T47D (cell line): Measurements from ENCODE around the gene PRKG1.
"Not testable (repeated sequence)": the region's sequence is repeated elsewhere in the genome, so short reads cannot be mapped to it uniquely, and the experiment has no call there.

Experiments used
- DNase-seq, 2 experiments: peaks; one replicate each; pipeline versions ENCODE4 v3.0.0 to v3.0.0-alpha.2; 2011 to 2012; ENCODE audit warnings: low read depth in 1 of 2, low spot score in 1 of 2
- JUND ChIP-seq: IDR thresholded peaks from 2 replicates; pipeline ENCODE4 v1.6.1; 2012; ENCODE audit warnings: low read depth
- in situ Hi-C: cut with HindIII; loops from 2 replicates; pipeline ENCODE4 v1.10.0; 2016; ENCODE audit warnings: low sequenced_read_pairs, low pct_unique_long_range_greater_than_20kb

The PRKG1 gene

DNA sequence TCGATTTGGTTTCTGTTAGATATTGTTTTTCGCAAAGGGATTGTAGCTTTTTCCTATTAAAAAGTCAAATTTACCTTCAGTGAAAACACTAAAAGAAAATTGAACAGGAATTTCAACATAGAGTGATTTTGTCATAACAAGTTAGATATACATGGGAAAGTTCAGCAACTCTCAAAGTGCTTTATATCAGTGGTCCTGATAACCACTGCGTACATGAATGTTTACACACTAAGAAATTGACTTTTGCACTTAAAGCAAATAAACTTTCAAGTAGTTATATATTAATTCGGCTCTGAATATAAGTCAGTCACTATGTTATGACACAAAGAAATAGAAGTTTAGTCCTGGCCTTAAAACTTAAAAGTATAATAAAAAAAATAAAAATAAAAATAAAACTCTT, 1138.5 kb downstream of the PRKG1 start:
- in situ Hi-C loops = no loop called here
- TF ChIP-seq JUND = no peak
- no peak for DNase-seq

DNA sequence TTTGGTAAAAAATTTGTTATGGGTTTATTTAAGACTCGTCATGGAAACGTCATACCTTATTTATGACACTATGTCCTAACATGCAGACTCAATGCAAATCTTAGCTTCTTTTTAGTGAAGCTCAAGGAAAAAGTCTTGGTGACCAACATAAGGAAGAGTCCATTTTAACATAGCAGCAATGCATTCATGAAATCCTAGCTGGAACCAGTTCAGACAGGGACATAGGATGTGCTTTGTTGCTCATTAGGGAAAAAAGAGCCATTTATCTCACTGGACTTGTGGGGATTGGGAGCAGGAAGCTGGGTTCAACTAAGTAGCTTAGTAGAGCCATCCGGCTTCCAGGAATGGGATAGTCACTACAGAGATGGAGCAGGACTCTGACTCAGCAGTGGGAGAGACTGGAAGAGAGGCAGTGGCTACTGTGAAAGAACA, 1139.0 kb downstream of the PRKG1 start:
- in situ Hi-C loops = no loop called here
- DNase-seq = peak in 1 of 2 experiments; percentile 7
- no peak for TF ChIP-seq JUND

DNA sequence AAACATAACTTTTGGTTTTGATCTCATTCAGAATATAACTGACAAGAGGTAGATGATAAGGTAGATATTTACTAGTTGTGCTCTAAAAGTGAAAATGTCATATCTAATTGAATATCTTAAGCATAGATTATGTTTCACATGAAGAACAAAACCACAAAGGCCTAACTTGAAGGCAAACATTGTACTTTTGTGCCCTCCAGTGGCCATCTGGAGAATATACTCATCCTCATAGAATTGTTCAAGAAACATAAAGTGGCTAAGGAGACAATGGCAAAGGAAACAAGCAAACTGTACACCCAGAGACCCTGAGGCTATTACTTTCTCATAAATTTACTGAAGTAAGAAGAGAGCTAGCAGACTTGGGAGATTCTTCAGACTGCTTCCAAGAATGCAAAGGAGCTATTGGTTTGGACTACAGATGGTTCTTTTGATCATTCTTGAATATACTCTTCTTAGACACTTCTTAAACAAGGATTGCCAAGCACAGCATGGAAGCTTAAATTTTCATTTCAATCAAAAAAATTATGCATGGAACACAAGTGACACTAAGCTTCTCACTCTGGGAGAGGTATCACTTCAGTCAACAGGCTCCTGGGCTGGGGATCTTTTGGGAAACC, 1141.6 kb downstream of the PRKG1 start:
- in situ Hi-C loops = no loop called here
- peak; percentile 32 to 84 for DNase-seq
- no peak for TF ChIP-seq JUND

DNA sequence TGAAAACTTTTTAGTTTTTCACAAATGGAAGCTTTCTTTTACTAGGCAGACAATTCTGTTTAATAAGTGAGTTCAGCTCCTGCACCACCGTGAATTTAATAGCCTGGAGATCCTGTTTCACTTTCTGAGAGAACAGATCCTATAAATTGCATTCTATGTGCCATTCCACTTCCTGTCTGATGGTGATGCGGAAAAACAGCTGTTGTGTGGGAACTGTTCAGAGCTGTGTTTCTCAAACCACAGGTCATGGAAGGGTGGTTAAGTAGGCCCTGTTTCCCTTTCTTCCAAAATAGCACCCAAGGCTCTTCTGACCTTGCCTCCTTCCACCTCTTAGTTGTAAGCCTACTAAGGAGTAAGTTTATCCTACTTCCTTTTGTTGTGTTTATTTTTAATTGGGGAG, 1142.6 kb downstream of the PRKG1 start:
- in situ Hi-C loops = no loop called here
- DNase-seq = peak in 1 of 2 experiments; percentile 38
- no peak for TF ChIP-seq JUND

DNA sequence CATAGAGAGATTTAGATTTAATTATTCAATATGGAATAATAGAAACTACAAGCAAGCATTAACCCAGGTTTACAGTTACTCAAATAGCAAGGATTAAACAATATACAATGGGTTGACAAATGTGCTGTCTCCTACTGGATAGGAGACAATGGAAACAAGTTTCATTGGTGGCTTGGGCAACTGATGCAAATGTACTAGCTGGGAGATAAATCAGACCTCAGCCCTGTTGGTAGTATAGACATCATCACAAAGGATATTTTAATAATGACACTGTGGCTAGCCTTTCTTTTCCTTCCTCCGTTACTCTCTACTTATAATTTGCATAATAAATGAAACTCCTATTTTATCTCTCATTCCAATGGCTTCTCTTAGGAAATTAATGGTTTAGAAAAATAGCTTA, 1143.2 kb downstream of the PRKG1 start:
- TF ChIP-seq JUND = no peak
- DNase-seq = no peak
- in situ Hi-C loops = no loop called here

DNA sequence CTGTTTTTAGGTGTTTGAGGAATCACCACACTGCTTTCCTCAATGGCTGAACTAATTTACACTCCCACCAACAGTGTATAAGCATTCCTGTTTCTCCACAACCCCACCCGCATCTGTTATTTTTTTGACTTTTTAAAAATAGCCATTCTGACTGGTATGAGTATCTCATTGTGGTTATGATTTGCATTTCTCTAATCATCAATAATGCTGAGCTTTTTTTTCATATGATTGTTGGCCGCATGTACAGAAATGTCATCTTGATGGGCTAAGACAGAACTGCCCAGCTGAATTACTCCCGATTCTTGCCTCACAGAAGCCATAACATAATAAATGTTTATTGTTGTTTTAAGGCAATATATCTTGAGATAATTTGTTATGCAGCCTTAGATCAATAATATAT, 1146.7 kb downstream of the PRKG1 start:
- TF ChIP-seq JUND = no peak
- in situ Hi-C loops = no loop called here

DNA sequence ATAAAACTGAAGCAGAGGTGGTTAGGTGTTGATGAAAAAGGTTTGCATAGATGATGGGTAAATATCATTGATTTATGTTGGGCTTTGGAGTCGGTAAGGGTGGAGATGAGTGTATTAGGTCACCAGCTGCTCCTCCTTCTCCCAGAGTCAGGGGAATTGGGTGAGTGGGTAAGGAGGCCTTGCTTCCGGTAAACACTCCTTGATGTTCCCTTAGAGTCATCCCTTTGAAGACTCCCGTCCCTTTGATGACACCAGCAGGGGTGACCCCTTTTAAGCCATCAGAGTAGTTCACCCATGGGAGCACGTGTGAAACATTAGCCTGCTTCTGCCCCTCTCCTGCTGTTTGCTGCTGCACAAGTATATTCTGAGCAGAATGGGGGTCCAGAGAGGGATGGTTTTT, 1147.6 kb downstream of the PRKG1 start:
- TF ChIP-seq JUND = no peak
- in situ Hi-C loops = no loop called here
- DNase-seq = no peak

More for the DNA sequence above, 1146.7 kb downstream of the PRKG1 start:
- DNase-seq = no peak

DNA sequence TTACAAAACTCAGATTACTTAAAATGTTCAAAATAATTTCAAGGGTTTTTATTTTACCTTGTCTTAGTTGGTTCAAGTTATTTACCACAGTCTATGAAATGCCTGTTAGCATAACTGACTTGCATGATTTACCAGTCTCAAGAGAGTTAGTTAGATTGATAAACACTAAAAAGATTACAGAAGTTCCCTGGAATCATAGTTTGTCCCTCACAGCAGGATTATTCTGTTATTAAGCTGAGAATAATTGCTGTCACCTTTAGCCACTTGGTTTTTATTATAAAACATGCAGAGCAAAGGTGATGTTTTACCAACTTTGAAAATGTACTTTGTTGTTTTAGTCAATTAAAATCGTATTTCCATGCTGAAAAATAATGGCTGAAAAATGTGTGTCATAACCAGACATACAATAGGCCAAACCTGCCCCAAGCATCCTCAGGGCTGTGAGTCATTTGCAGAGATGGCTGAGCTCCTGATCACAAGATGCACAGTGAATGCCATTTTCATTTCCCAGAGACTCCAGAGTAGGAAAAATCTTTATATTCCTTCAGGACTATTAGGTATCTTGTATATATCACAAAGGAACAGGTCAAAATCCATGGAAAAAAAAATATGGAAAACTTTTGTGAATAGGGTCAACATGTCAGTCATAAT, 1152.0 kb downstream of the PRKG1 start:
- TF ChIP-seq JUND = no peak

DNA sequence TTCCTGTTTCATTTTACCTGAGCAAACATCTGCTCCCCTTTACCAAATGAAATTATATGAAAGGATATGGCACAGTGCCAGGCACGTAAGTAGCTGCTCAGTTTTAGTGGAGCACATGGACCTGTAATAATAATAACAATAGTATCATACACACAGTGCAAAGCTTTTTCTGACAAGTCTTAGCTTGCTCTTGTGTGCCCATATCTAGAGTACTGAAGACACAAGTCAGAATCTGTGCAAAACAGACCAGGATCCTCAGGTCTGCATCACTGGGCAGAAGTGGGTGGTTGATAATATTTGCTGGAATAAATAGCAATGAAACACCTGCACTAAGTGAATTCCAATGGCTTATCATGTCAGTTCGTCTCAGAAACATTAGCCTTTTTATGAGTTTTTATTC, 1154.3 kb downstream of the PRKG1 start:
- in situ Hi-C loops = no loop called here
- TF ChIP-seq JUND = no peak
- DNase-seq = no peak

More for the DNA sequence above, 1152.0 kb downstream of the PRKG1 start:
- no peak for DNase-seq
- in situ Hi-C loops = no loop called here

DNA sequence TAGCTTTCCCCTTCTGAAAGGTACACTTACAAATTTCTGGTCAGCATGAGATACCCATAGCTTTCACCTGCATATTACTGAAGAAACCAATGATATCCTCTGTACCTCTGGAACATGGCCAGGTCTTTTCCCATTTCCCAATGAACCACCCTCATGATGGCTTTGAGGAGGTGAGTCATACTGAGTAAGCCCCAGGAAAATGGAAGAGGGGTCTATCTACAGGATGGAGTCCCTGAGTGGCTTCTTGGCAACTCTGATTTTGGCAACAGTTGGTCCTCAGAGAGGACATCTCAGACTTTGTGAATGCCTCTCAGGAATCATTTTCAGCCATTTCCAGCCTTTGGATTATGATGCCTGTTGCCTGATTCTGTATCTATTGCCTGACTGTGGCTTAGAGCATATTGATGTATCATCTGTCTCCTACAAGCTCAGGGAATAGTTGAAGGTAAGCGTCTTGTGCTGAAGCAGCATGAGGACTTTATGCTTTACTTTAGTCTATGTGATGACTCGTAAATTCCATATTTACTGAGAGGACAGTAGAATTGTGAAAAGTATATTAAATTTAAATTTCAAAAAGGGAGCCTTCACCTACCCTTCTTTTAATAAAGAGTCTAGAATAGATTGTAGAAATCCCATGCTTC, 1155.1 kb downstream of the PRKG1 start:
- no peak for DNase-seq
- in situ Hi-C loops = no loop called here
- no peak for TF ChIP-seq JUND

DNA sequence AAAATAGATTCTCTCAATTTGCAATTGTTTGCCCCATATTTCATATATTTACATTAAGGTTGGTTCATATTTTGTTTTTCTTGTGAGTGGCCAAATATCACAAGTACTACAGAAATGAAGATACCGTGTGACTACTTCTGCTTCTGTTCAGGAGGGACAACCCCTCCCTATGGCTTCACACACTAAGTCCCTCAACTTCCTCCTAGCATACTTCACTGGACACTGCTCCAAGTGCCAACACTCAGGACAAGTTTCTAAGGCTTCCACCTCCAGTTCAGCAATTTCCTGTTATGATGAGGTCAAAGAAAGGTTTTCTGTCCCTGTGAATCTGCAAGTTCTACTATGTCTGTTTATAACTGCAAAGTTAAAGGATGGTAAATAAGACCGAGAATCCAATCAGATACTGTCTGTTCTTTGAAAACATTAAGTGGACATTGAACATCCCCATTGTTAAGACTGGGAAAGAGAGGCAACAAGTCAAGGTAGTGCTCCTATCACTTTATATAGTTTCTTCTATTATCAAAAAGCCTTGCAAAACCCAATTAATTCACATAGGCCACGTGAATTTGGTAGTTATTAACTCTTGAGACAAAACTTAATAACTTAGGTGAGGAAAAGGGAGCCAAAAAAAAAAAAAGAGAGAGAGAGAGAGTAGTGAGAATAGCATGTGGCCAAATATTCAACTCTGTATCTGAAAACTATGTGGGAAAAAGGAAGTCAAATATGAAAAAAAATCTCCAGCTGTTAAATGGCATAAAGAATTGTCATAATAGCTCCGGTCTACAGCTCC, 1158.5 kb downstream of the PRKG1 start:
- peak in 1 of 2 experiments; percentile 62 for DNase-seq
- no peak for TF ChIP-seq JUND
- in situ Hi-C loops = no loop called here

DNA sequence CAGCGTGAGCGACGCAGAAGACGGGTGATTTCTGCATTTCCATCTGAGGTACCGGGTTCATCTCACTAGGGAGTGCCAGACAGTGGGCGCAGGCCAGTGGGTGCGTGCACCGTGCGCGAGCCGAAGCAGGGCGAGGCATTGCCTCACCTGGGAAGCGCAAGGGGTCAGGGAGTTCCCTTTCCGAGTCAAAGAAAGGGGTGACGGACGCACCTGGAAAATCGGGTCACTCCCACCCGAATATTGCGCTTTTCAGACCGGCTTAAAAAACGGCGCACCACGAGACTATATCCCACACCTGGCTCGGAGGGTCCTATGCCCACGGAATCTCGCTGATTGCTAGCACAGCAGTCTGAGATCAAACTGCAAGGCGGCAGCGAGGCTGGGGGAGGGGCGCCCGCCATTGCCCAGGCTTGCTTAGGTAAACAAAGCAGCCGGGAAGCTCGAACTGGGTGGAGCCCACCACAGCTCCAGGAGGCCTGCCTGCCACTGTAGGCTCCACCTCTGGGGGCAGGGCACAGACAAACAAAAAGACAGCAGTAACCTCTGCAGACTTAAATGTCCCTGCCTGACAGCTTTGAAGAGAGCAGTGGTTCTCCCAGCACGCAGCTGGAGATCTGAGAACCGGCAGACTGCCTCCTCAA, 1159.2 kb downstream of the PRKG1 start:
- in situ Hi-C loops, DNase-seq: not testable (repeated sequence)
